Measurements from ENCODE around the gene TWIST2. TPM values are rescaled to one million over a fixed set of nuclear protein-coding genes. Genes with fewer than 3 reads are reported as not detected.

The TWIST2 gene
- total RNA-seq, 1 donor from 2014 or later = 21.8 TPM

DNA sequence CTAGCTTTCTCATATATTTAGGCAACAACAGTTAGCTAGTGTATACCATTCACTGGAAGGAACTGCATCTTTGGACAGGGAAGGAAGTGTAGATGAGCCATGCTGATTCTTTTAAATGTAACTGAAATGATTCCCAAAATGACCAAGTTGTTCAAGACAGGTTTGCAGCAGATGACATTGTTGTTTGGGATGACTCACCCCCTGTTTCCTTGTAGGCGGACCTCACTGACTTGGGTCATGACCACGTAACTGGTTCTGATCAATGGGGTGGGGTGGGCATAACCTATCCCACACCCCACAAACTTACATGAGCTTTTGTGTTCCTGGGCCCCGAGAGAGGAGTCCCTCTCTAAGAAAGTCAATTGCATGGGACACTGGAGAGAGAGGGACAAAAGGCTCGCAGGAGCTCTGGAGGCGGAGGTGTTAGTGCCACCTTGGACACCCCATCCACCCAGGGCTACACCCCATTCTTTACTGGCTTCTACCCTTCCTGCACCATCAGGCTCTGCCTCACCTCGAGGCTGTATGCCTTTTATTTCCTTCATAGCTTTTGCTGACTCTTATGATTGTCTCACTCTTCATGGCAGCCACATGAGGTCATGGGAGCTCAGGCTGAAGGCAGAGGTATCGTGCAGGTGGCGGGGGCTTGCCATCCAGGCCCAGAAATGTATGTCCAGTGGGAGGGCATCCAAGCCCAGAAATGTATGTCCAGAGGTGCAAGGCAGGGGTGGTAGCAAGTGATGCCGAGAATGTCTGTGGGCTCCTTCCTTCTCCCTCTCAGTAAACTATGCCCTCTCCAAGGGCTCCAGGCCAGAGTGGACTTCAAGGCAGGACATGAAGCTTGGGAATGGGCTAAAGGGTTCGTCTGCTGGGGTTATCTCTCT, 108.0 kb downstream of the TWIST2 start:
- DNase-seq = no peak

DNA sequence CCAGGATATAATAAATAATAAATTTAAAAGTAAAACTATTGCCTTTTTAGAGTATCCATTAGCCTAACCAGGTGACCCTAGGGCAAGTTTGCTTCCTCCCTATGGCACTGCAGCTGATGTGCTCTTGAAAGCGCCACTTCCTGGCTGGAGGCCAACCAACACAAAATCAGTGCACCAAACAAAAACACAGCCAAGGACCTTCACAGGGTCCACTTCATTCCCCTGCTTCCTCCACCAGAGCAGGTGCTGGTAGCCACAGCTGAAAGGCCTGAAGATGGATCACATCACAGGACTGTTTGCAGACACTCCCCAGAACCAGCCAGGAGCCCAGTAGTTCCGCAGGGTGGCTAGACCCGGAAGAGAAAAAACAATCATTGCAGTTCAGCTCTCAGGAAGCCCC, 108.8 kb downstream of the TWIST2 start:
- no peak for DNase-seq

Measured in tongue (tissue), 2 donors.